ENCODE measurements around the gene AIFM1.
A peak's percentile ranks its signal among the peaks of the same experiment; 100 is the strongest.

AIFM1 gene

GRCh38 chrX:130103605-130104004, 62.0 kb downstream of the AIFM1 start:
- Histone ChIP-seq H3K9me3 (no peaks in the 10 kb centered on the region), H3K36me3 (no peaks in the 10 kb centered on the region), H3K27ac (no peak overlapping the region), H3K4me1 (peaks cover 0 to 72% (median 18%) of the 10 kb centered on the region in 4 donors), H3K4me3 (no peak overlapping the region), H3K27me3 (no peaks in the 10 kb centered on the region)
- TF ChIP-seq CTCF (IDR thresholded peaks at IDR 0.05): no peak
- intact Hi-C loops (cut with DNase I; ENCODE audit: low total_unique reads): no loop called here
- no peak for DNase-seq

DNA sequence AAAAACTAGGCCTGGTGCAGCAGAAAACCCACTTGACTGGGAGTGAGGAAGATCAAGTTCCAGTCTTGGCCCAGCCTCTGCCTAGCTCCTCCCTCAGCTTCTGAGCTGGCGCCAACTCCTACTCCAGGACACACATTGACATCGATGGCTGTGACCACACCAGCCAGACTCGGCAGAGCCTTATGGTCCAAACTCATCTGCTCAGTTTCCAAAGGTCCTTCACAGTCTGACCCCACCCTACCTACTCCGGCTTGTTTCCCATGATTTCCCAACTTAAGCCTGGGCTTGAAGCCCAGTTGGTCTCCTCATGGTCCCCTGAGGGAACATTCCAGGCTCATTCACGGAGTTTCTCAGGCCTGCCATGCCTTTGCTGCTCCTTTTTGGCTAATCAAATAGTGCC, 65.5 kb downstream of the AIFM1 start:
- Histone ChIP-seq H3K36me3 (no peaks in the 10 kb centered on the region), H3K27me3 (no peaks in the 10 kb centered on the region), H3K4me1 (peaks cover 0 to 48% (median 6%) of the 10 kb centered on the region in 4 donors), H3K9me3 (no peaks in the 10 kb centered on the region), H3K4me3 (no peak overlapping the region), H3K27ac (peak overlapping the region; percentile 18 to 70)
- intact Hi-C loops (cut with DNase I; ENCODE audit: low total_unique reads): no loop called here
- no peak for TF ChIP-seq CTCF (IDR thresholded peaks at IDR 0.05)
- DNase-seq: peak; percentile 79 to 88

DNA sequence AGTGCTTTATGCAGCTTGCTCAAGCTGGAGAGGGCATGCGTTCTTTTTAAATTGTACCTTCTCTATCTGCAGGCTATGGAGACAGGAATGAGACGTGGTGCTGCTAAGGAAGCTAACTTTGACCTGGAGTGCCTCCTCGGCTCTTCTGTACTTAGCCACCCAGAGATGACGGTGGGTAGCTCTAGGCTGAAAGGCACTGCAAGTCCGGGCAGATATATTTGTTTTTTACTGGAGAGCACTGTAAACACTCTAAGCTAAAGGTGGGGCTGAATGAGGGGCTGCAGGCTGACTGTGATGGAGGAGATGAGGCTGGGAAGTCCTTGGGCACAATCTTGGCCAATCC, 67.5 kb downstream of the AIFM1 start:
- H3K36me3 ChIP-seq: no peaks in the 10 kb centered on the region

DNA sequence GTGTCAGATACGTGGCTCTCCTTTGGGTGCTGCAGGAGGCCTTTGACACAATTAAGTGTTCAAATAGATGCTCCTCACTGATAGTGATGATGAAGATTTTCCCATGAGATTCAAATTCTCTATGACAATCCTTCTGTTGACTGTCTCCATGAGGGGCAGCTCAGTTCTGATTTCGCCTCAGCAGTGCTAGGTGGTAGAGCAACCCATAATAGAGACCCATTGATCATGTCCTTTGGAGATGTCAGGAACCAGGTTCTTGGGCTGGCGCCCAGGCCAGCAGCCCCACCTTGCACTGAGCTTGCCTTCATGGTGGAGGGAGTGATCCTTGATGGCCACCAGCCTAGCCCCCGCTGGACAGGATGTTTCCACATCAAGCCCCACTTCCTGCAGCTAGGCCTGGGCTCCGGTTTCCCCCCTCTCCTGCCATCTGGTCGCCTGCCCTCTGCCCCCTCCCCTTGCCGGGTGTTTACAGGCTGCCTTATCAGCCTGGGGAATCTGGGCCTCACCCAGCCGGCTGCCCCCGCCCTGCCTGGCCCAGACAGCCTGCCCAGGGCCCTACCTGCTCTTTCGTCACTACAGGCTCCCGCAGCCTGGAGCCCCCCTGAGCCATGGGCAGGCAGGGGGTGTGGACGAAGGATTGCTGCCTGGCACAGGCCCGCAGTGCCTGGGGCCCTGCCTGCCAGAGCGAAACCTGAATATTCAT, 68.0 kb downstream of the AIFM1 start:
- H3K4me1 ChIP-seq: peaks cover 0 to 33% (median 6%) of the 10 kb centered on the region in 4 donors
- H3K27ac ChIP-seq: no peak overlapping the region
- no peaks in the 10 kb centered on the region for H3K36me3 ChIP-seq
- H3K4me3 ChIP-seq: no peak overlapping the region
- no peaks in the 10 kb centered on the region for H3K9me3 ChIP-seq
- no peak for DNase-seq
- H3K27me3 ChIP-seq: no peaks in the 10 kb centered on the region
- intact Hi-C loops (cut with DNase I; ENCODE audit: low total_unique reads): no loop called here
- TF ChIP-seq CTCF (IDR thresholded peaks at IDR 0.05): no peak

More for the DNA sequence above, 67.5 kb downstream of the AIFM1 start:
- H3K27me3 ChIP-seq: no peaks in the 10 kb centered on the region
- no peaks in the 10 kb centered on the region for H3K9me3 ChIP-seq
- H3K4me3 ChIP-seq: no peak overlapping the region
- DNase-seq: no peak
- intact Hi-C loops (cut with DNase I; ENCODE audit: low total_unique reads): no loop called here
- H3K4me1 ChIP-seq: peaks cover 0 to 33% (median 6%) of the 10 kb centered on the region in 4 donors
- H3K27ac ChIP-seq: peak overlapping the region in 1 of 2 donors; percentile 9
- TF ChIP-seq CTCF (IDR thresholded peaks at IDR 0.05): no peak

- TF ChIP-seq CTCF (IDR thresholded peaks at IDR 0.05): no peak
Measured at GRCh38 chrX:130095249-130096030, 70.2 kb downstream of the AIFM1 start.

More at GRCh38 chrX:130095249-130096030, 70.2 kb downstream of the AIFM1 start:
- Histone ChIP-seq H3K4me1 (peaks cover 0 to 28% (median 6%) of the 10 kb centered on the region in 4 donors), H3K4me3 (no peak overlapping the region), H3K36me3 (no peaks in the 10 kb centered on the region), H3K9me3 (no peaks in the 10 kb centered on the region), H3K27me3 (no peaks in the 10 kb centered on the region), H3K27ac (no peak overlapping the region)
- intact Hi-C loops (cut with DNase I; ENCODE audit: low total_unique reads): no loop called here
- no peak for DNase-seq
